ENCODE results near the gene TMED5.
"Not testable (repeated sequence)": the region's sequence is repeated elsewhere in the genome, so short reads cannot be mapped to it uniquely, and the experiment has no call there.

Gene TMED5

GRCh38 chr1:93171549-93172034 is 8.6 kb downstream of the TMED5 start:
- ATAC-seq = no peak

- ATAC-seq = not testable (repeated sequence)
Measured at GRCh38 chr1:93170141-93170678, 10.0 kb downstream of the TMED5 start.

- no peak for ATAC-seq
Measured at GRCh38 chr1:93167006-93167405, 13.2 kb downstream of the TMED5 start.

- ATAC-seq = not testable (repeated sequence)
Measured at GRCh38 chr1:93165895-93166294, 14.3 kb downstream of the TMED5 start.

GRCh38 chr1:93164816-93165215 is 15.4 kb downstream of the TMED5 start:
- no peak for ATAC-seq

- ATAC-seq = not testable (repeated sequence)
Measured at GRCh38 chr1:93163314-93163713, 16.9 kb downstream of the TMED5 start.

GRCh38 chr1:93159337-93159736 is 20.9 kb downstream of the TMED5 start:
- ATAC-seq = no peak

GRCh38 chr1:93155335-93155734 is 24.9 kb downstream of the TMED5 start:
- ATAC-seq = peak; percentile 69 to 76

GRCh38 chr1:93154898-93155297 is 25.3 kb downstream of the TMED5 start:
- no peak for ATAC-seq

GRCh38 chr1:93152835-93153234 is 27.4 kb downstream of the TMED5 start:
- no peak for ATAC-seq

- ATAC-seq = no peak
Measured at GRCh38 chr1:93151474-93151873, 28.7 kb downstream of the TMED5 start.

- no peak for ATAC-seq
Measured at GRCh38 chr1:93150729-93151128, 29.5 kb downstream of the TMED5 start.

- no peak for ATAC-seq
Measured at GRCh38 chr1:93148001-93148400, 32.2 kb downstream of the TMED5 start.

GRCh38 chr1:93143769-93144168 is 36.4 kb downstream of the TMED5 start:
- ATAC-seq = no peak

- no peak for ATAC-seq
Measured at GRCh38 chr1:93143136-93143535, 37.1 kb downstream of the TMED5 start.

GRCh38 chr1:93142161-93142560 is 38.1 kb downstream of the TMED5 start:
- ATAC-seq = no peak

GRCh38 chr1:93140106-93140505 is 40.1 kb downstream of the TMED5 start:
- no peak for ATAC-seq

GRCh38 chr1:93137604-93138292 is 42.5 kb downstream of the TMED5 start:
- ATAC-seq = no peak

GRCh38 chr1:93136445-93136844 is 43.8 kb downstream of the TMED5 start:
- ATAC-seq = no peak

- no peak for ATAC-seq
Measured at GRCh38 chr1:93132638-93133037, 47.6 kb downstream of the TMED5 start.

GRCh38 chr1:93129507-93130099 is 50.6 kb downstream of the TMED5 start:
- no peak for ATAC-seq

- ATAC-seq = no peak
Measured at GRCh38 chr1:93124556-93125355, 55.5 kb downstream of the TMED5 start.

- no peak for ATAC-seq
Measured at GRCh38 chr1:93123201-93123783, 56.9 kb downstream of the TMED5 start.
